Uterus (tissue), 2 donors: Measurements from ENCODE around the gene HRH3.

Experiments used
- CTCF ChIP-seq, 4 experiments: fragments of 200-600 bp in 2 of 4; fragments of 450-650 bp in 2 of 4; sonication (generic) in 2 of 4; IDR thresholded peaks; one replicate each; pipeline ENCODE4 v1.5.1; 2016 to 2019; ENCODE audit warnings: antibody characterized with exemption in 4 of 4, mild to moderate bottlenecking in 2 of 4, moderate library complexity in 1 of 4
- POLR2A ChIP-seq, 2 donors: fragments of 450-650 bp; IDR thresholded peaks; one replicate each; pipeline ENCODE4 v1.6.1; 2016; ENCODE audit warnings: antibody characterized with exemption in 2 of 2, mild to moderate bottlenecking in 1 of 2, moderate library complexity in 1 of 2

DNA sequence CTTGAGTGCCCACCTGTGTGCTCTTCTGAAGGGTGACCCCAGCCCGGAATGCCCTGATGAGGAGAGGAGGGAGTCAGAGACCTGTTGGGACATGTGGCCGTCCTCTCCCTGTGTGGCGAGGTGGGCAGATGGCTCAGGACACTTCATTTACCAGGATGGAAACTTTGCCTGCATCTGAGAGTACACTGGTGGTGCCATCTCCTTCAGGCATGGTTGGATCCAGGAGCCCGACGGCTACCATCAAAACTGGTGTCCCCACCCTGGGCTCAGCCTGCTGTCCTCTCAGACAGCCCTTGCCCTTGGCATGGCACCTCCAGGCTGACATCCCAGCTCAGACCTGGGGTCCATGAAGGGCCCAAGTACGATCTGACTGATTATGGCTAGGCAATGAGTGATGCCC, 11.2 kb upstream of the HRH3 start:
- TF ChIP-seq POLR2A (IDR thresholded peaks at IDR 0.05) (no peak), CTCF (IDR thresholded peaks at IDR 0.05) (no peak)
